GM10847 (cell line): ENCODE data around the gene MDM2.

Experiments
- POLR2A ChIP-seq: IDR thresholded peaks from 2 replicates; pipeline ENCODE4 v1.6.1; 2011; ENCODE audit not compliant: insufficient read length; ENCODE audit errors: extremely low read depth

The MDM2 gene

GRCh38 chr12:68870443-68870842 is 62.5 kb downstream of the MDM2 start:
- no peak for TF ChIP-seq POLR2A

GRCh38 chr12:68871396-68871795 is 63.4 kb downstream of the MDM2 start:
- no peak for TF ChIP-seq POLR2A

- no peak for TF ChIP-seq POLR2A
Observed at GRCh38 chr12:68871921-68872320, 63.9 kb downstream of the MDM2 start.

GRCh38 chr12:68873316-68873715 is 65.3 kb downstream of the MDM2 start:
- TF ChIP-seq POLR2A = no peak

GRCh38 chr12:68876461-68876860 is 68.5 kb downstream of the MDM2 start:
- no peak for TF ChIP-seq POLR2A

DNA sequence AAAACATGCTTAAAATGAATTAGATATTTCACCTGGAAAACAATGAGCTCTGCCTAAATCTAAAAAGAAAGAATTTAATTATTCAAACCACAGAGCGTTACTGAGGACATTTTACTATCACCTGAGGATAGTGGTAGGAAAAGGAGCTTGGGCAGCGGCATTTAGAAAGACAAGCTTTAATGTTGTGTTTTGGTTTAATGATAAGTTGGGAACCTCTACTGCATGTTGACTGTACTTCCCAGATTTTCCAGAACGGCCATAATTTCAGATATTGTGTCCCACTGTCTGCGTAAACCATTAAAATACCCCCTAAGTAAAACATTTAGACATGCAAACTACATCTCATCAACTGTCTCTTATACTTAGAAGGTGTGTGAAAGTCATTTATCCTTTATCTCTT is 69.6 kb downstream of the MDM2 start:
- no peak for TF ChIP-seq POLR2A

- TF ChIP-seq POLR2A = no peak
Observed at GRCh38 chr12:68878283-68878682, 70.3 kb downstream of the MDM2 start.

DNA sequence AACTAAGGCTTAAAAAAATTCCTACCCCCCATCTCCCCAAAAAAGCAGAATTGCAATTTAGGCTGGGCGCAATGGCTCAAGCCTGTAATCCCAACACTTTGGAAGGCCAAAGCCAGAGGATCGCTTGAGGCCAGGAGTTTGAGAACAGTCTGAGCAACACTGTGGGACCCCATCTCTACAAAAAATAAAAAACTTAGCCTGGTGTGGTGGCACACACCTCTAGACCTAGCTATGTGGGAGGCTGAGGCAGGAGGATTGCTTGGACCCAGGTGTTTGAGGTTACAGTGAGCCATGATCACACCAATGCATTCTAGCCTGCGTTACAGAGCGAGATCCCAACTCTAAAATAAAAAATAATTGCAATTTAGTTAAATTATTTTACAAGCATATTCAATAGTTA is 70.9 kb downstream of the MDM2 start:
- TF ChIP-seq POLR2A = no peak

GRCh38 chr12:68880660-68881325 is 72.8 kb downstream of the MDM2 start:
- no peak for TF ChIP-seq POLR2A

DNA sequence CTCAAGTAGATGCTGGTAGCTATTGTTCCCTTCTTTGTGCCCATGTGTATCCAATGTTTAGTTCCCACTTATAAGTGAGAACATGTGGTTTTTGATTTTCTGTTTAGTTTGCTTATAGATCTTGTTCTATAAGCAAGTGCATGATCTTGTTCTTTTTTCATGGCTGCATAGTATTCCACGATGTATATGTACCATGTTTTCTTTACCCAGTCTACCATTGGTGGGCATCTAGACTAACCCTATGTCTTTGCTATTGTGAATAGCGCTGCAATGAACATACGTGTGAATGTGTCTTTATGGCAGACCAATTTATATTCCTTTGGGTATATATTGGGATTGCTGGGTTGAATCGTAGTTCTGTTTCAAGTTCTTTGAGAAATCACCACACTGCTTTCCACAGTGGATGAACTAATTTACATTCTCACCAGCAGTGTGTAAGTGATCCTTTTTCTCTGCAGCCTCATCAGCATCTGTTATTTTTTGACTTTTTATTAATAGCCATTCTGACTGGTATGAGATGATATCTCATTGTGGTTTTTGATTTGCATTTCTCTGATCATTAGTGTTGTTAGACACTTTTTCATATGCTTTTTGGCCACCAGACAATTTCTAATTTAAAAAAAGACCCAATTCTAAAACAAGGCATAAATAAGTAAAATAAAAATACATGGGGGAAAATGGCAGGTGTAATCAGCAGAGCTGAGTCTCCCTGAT is 74.4 kb downstream of the MDM2 start:
- TF ChIP-seq POLR2A = no peak

DNA sequence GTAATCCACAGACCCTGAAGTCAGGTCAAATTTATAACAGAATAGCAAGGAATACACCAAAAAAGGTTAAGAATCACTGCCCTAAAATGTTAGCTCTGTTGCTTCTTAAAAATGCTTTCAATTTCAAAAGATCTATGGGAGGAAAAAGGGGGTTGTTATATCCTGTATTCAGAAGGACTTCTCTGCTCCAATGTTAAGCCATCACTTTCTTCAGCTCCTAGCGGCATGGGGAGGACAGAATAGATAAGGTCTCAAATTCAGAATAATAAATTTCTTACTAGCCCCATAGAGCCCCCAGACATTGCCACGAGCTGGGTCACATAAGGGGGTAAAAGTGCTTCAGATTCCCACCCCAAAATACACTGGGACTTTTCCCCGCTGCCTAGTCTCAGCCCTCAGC is 75.2 kb downstream of the MDM2 start:
- no peak for TF ChIP-seq POLR2A

DNA sequence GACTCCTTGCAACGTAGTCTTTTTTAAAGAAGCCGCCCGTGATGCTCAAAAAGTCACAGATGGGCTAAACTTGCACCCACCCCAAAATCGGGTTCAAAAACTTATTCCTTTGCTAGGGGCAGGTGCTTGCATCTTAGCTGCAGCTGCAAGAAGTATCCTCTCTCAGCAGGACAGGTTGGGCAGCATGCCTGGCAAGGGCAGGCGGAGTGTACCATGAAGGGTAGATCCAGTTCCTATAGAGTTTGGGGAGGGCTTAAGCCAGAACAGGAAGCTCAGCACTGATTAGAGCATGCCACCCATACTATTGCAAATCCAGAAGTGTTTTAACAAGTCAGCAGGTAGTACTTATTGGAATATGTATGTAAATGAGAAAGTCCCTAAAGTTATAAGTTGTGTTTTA is 76.3 kb downstream of the MDM2 start:
- no peak for TF ChIP-seq POLR2A

- TF ChIP-seq POLR2A = no peak
Observed at GRCh38 chr12:68885381-68885780, 77.4 kb downstream of the MDM2 start.

GRCh38 chr12:68886636-68887572 is 78.9 kb downstream of the MDM2 start:
- no peak for TF ChIP-seq POLR2A

- no peak for TF ChIP-seq POLR2A
Observed at GRCh38 chr12:68887641-68888040, 79.7 kb downstream of the MDM2 start.

GRCh38 chr12:68888243-68888642 is 80.3 kb downstream of the MDM2 start:
- no peak for TF ChIP-seq POLR2A

DNA sequence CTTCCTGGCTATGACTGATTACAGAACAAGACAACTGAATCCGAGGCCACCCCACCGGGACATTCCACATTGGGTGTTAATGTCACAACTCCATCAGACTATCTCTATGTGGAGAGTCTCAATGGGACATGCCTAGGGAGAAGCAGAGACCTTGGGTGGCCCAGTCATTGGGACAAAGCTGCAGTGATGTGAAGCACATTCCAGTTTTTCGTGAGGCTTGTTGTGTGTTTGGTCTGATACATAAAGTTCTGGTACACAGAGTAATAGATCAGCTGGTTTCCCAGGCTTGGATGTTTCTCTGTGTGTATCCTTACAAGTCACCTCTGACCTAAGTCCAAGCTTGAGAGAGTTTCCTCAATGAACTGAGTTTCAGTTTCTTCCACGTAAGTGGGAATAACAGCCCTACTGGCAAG is 82.7 kb downstream of the MDM2 start:
- TF ChIP-seq POLR2A = no peak
